GM06990 (cell line): Measurements from ENCODE around the gene SPEG.

Source experiments
- DNase-seq: peaks from one replicate; pipeline ENCODE4 v3.0.0-alpha.2; 2011; ENCODE audit not compliant: insufficient read length; ENCODE audit errors: extremely low read depth
- H3K27me3 ChIP-seq: replicated peaks from 2 replicates; pipeline ENCODE4 v1.6.0; 2011; ENCODE audit warnings: low read length; ENCODE audit not compliant: control insufficient read depth, insufficient read depth
- H3K36me3 ChIP-seq: 2 replicates; pipeline ENCODE4 v1.5.1; 2011; ENCODE audit warnings: low read length; ENCODE audit not compliant: control insufficient read depth, insufficient read depth
- H3K4me3 ChIP-seq: replicated peaks from 2 replicates; pipeline ENCODE4 v1.5.1; 2011; ENCODE audit warnings: low read depth, mild to moderate bottlenecking, control low read depth, low read length
- TF ChIP-seq, protein P1 (sequence below): IDR thresholded peaks from 2 replicates; pipeline ENCODE4 v1.5.1; 2011; ENCODE audit warnings: low read length, control low read depth, mild to moderate bottlenecking, inconsistent platforms; ENCODE audit not compliant: insufficient read depth, poor library complexity, severe bottlenecking

The SPEG gene

DNA sequence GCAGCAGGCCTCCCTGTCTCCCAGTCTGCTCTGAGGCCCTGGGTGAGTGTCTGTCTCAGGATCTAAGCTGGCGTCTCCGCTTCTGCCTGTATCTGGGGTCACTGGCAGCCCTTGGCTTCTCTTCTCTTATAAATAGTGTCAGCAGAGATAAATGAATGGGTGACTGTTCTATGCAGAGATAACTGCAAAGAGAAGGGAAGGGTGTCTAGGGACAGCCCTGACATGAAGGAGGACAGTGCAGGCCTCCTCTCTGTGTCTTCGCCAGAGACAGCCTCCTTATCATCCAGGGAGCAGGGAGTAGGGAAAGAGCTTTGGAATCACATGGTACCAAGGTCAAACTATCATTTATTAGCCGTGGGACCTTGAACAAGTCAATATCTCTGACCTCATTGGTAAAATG, 35.8 kb downstream of the SPEG start:
- H3K36me3 ChIP-seq = no peaks in the 10 kb centered on the region
- TF ChIP-seq, protein P1, sequence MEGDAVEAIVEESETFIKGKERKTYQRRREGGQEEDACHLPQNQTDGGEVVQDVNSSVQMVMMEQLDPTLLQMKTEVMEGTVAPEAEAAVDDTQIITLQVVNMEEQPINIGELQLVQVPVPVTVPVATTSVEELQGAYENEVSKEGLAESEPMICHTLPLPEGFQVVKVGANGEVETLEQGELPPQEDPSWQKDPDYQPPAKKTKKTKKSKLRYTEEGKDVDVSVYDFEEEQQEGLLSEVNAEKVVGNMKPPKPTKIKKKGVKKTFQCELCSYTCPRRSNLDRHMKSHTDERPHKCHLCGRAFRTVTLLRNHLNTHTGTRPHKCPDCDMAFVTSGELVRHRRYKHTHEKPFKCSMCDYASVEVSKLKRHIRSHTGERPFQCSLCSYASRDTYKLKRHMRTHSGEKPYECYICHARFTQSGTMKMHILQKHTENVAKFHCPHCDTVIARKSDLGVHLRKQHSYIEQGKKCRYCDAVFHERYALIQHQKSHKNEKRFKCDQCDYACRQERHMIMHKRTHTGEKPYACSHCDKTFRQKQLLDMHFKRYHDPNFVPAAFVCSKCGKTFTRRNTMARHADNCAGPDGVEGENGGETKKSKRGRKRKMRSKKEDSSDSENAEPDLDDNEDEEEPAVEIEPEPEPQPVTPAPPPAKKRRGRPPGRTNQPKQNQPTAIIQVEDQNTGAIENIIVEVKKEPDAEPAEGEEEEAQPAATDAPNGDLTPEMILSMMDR = no peak
- DNase-seq = no peak
- peaks cover 2% of the 10 kb centered on the region; the same call in 1 of the 2 replicates for H3K27me3 ChIP-seq
- H3K4me3 ChIP-seq = no peak overlapping the region

DNA sequence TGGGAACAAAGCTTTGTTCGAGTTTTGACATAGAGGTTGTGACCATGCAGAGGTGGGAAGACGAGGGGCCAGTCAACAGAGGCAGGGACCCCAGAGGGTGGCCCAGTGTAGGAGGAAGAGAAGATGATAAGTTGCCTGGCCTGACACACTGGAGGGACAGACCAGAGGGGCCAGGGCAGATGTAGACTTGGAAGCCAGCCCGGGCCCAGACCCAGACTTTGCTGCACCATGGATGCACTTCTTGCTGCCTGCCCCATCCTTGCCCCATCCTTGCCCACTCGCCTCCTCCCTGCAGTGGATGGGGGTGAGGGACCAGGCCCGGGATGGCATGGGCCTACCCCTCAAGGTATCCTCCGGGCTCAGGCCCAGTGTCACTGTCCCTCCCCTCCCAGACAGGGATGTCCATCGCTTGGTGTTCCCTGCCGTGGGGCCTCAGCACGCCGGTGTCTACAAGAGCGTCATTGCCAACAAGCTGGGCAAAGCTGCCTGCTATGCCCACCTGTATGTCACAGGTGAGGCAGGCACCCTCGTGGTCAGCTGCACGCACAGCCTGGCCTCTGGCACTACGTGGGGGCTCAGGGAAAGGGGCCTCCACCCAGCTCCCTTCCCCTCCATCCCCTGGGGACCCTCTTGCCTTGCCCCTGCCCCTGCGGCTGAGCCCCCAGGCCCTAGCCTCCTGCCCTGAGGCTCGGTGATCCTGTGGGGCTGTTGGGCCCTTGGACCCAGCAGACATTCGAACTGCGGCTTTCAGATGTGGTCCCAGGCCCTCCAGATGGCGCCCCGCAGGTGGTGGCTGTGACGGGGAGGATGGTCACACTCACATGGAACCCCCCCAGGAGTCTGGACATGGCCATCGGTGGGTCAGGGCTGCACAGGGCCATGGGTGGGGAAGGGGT, 37.1 kb downstream of the SPEG start:
- DNase-seq = no peak
- H3K36me3 ChIP-seq = no peaks in the 10 kb centered on the region
- peaks cover 2% of the 10 kb centered on the region; the same call in 1 of the 2 replicates for H3K27me3 ChIP-seq
- TF ChIP-seq, protein P1 = no peak
- H3K4me3 ChIP-seq = no peak overlapping the region

DNA sequence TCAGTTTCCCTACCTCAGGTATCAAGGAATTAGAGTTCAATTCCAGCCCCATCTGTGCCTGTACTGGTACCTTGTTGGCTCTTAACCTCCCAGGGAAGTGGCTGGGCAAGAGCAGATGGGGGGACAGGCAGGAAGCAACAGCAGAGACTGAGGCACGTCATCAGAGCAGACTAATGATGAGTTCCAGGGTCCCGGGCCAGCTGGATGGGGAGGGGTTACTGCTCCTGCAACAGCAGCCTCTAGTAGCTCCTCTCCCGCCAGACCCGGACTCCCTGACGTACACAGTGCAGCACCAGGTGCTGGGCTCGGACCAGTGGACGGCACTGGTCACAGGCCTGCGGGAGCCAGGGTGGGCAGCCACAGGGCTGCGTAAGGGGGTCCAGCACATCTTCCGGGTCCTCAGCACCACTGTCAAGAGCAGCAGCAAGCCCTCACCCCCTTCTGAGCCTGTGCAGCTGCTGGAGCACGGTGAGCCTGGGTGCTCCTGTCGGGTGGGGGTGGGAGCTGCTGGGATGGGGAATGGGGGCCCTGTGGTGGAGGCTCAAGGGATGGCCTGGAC, 38.1 kb downstream of the SPEG start:
- DNase-seq = no peak
- TF ChIP-seq, protein P1 = no peak
- Histone ChIP-seq H3K27me3 (peaks cover 2% of the 10 kb centered on the region; the same call in 1 of the 2 replicates), H3K36me3 (no peaks in the 10 kb centered on the region), H3K4me3 (no peak overlapping the region)

DNA sequence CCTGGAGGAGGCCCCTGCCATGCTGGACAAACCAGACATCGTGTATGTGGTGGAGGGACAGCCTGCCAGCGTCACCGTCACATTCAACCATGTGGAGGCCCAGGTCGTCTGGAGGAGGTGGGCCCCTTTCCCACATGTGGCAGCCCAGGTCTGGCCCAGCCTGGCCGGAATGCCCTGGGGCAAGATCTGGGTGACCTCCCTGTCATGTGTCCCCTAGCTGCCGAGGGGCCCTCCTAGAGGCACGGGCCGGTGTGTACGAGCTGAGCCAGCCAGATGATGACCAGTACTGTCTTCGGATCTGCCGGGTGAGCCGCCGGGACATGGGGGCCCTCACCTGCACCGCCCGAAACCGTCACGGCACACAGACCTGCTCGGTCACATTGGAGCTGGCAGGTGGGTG, 38.9 kb downstream of the SPEG start:
- no peaks in the 10 kb centered on the region for H3K36me3 ChIP-seq
- peaks cover 2% of the 10 kb centered on the region; the same call in 1 of the 2 replicates for H3K27me3 ChIP-seq
- DNase-seq = no peak
- TF ChIP-seq, protein P1 = no peak
- no peak overlapping the region for H3K4me3 ChIP-seq

DNA sequence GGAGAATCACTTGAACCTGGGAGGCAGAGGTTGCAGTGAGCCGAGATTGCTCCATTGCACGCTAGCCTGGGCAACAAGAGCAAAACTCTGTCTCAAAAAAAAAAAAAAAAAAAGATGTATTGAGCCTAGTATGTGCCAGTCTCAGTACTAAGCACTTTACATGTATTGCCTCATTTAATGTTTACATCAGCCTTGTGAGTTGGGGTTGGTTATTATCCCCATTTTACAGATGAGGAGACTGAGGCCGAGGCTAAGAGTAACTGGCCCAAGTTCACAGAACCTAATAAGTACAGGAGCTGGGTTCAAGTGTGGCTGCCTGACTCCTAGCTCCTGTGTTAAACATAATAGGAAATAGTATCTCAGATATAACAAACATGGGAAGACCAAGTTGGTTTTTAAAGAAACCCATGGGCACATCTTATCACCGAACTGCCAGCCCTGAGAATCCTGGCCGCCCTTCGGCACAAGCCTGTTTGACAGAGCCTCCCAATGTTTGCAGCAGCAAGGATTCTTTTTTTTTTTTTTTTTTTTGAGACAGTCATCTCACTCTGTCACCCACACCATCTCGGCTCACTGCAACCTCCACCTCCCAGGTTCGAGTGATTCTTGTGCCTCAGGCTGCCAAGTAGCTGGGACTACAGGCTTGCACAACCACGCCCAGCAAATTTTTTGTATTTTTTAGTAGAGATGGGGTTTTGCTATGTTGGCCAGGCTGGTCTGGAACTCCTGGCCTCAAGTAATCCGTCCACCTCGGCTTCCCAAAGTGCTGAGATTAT, 39.8 kb downstream of the SPEG start:
- H3K4me3 ChIP-seq = no peak overlapping the region
- H3K36me3 ChIP-seq = no peaks in the 10 kb centered on the region

More for the DNA sequence above, 39.8 kb downstream of the SPEG start:
- DNase-seq = no peak
- TF ChIP-seq, protein P1 = no peak
- peaks cover 3% of the 10 kb centered on the region; the same call in 1 of the 2 replicates for H3K27me3 ChIP-seq
